Loucy (cell line): Measurements from ENCODE around the gene TRAF6.

ENCODE experiments used
- H2AFZ ChIP-seq: fragments of 200-600 bp; sonication (generic); 2 replicates; pipeline ENCODE4 v1.6.0; 2016; ENCODE audit warnings: antibody characterized with exemption, mild to moderate bottlenecking, low read length, moderate library complexity
- H3F3A ChIP-seq: fragments of 200-600 bp; 2 replicates; pipeline ENCODE4 v1.6.0; 2016; ENCODE audit warnings: antibody characterized with exemption, low read depth, mild to moderate bottlenecking
- H3K27me3 ChIP-seq: fragments of 200-600 bp; sonication (generic); 2 replicates; pipeline ENCODE4 v1.6.1; 2014; ENCODE audit warnings: low read length, mild to moderate bottlenecking; ENCODE audit not compliant: insufficient read depth, poor library complexity, severe bottlenecking
- H3K36me3 ChIP-seq: fragments of 200-600 bp; sonication (generic); 2 replicates; pipeline ENCODE4 v1.6.1; 2016; ENCODE audit warnings: low read length; ENCODE audit not compliant: insufficient read depth
- H3K4me1 ChIP-seq: fragments of 200-600 bp; sonication (generic); 2 replicates; pipeline ENCODE4 v1.5.1; 2014; ENCODE audit warnings: low read length, mild to moderate bottlenecking; ENCODE audit not compliant: insufficient read depth, poor library complexity, severe bottlenecking
- H3K4me2 ChIP-seq: fragments of 200-600 bp; sonication (generic); 2 replicates; pipeline ENCODE4 v1.6.0; 2014; ENCODE audit warnings: antibody characterized with exemption, low read length, low read depth, mild to moderate bottlenecking; ENCODE audit not compliant: poor library complexity, severe bottlenecking
- H3K4me3 ChIP-seq: fragments of 200-600 bp; sonication (generic); 2 replicates; pipeline ENCODE4 v1.5.1; 2014; ENCODE audit warnings: low read length, mild to moderate bottlenecking, mixed read lengths; ENCODE audit not compliant: poor library complexity, severe bottlenecking
- H3K79me2 ChIP-seq: fragments of 200-600 bp; sonication (generic); 2 replicates; pipeline ENCODE4 v1.6.1; 2014; ENCODE audit warnings: low read length; ENCODE audit not compliant: insufficient read depth
- H3K9ac ChIP-seq: fragments of 200-600 bp; sonication (generic); 2 replicates; pipeline ENCODE4 v1.6.0; 2014; ENCODE audit warnings: mild to moderate bottlenecking, low read depth, low read length, moderate library complexity; ENCODE audit not compliant: poor library complexity, severe bottlenecking
- H3K9me2 ChIP-seq: fragments of 200-600 bp; sonication (generic); replicated peaks from 2 replicates; pipeline ENCODE4 v1.6.1; 2016; ENCODE audit warnings: low read depth, low read length, mixed read lengths
- H3K9me3 ChIP-seq: fragments of 200-600 bp; sonication (generic); 2 replicates; pipeline ENCODE4 v1.6.1; 2014; ENCODE audit warnings: mild to moderate bottlenecking, antibody characterized with exemption, low read length, low read depth; ENCODE audit not compliant: insufficient read depth
- H4K20me1 ChIP-seq: fragments of 200-600 bp; sonication (generic); 2 replicates; pipeline ENCODE4 v1.6.0; 2014; ENCODE audit warnings: antibody characterized with exemption, low read length, mild to moderate bottlenecking; ENCODE audit not compliant: insufficient read depth, poor library complexity, severe bottlenecking
- EZH2phosphoT487 ChIP-seq: fragments of 200-600 bp; IDR thresholded peaks from 2 replicates; pipeline ENCODE4 v1.6.1; 2018; ENCODE audit warnings: antibody characterized with exemption, mild to moderate bottlenecking, moderate library complexity, borderline replicate concordance
- TF ChIP-seq, protein P1 (sequence below): fragments of 200-600 bp; sonication (generic); conservative IDR thresholded peaks from 2 replicates; pipeline ENCODE4 v1.5.1; 2014; ENCODE audit warnings: mild to moderate bottlenecking, antibody characterized with exemption, low read length

The TRAF6 gene

DNA sequence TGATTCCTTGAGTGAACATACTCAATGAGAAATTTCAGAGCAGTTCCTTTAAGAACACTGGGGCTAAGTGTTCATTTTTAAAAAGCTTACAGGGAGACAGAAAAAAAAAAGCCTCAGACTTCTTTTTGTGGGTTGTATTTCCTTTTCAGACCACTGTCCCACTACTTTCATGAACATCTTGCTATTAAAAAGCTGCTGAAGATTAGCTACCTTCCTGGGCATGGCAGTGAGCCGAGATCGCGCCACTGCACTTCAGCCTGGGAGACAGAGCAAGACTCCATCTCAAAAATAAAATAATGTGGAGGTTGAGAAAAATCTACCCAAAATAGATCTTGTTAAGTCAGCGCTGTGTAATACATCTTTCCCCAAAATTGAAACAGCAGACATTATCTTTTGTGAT, 10.8 kb downstream of the TRAF6 start:
- H3K4me1 ChIP-seq, result peaks cover 55% of the 10 kb centered on the region
- peaks cover 13% of the 10 kb centered on the region for H4K20me1 ChIP-seq
- H3K36me3 ChIP-seq, result peaks cover 47% of the 10 kb centered on the region
- peaks cover 42% of the 10 kb centered on the region for H3K79me2 ChIP-seq
- TF ChIP-seq EZH2phosphoT487, result no peak
- TF ChIP-seq, protein P1, sequence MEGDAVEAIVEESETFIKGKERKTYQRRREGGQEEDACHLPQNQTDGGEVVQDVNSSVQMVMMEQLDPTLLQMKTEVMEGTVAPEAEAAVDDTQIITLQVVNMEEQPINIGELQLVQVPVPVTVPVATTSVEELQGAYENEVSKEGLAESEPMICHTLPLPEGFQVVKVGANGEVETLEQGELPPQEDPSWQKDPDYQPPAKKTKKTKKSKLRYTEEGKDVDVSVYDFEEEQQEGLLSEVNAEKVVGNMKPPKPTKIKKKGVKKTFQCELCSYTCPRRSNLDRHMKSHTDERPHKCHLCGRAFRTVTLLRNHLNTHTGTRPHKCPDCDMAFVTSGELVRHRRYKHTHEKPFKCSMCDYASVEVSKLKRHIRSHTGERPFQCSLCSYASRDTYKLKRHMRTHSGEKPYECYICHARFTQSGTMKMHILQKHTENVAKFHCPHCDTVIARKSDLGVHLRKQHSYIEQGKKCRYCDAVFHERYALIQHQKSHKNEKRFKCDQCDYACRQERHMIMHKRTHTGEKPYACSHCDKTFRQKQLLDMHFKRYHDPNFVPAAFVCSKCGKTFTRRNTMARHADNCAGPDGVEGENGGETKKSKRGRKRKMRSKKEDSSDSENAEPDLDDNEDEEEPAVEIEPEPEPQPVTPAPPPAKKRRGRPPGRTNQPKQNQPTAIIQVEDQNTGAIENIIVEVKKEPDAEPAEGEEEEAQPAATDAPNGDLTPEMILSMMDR, result no peak
- peak overlapping the region; percentile 51 for H3K9ac ChIP-seq
- H3K9me2 ChIP-seq, result no peaks in the 10 kb centered on the region
- H3K4me2 ChIP-seq, result peak overlapping the region; percentile 75
- H3K9me3 ChIP-seq, result no peaks in the 10 kb centered on the region
- H2AFZ ChIP-seq, result no peak overlapping the region
- H3K4me3 ChIP-seq, result peak overlapping the region; percentile 58
- peaks cover 13% of the 10 kb centered on the region; the same call in 1 of the 2 replicates for H3F3A ChIP-seq
- no peaks in the 10 kb centered on the region for H3K27me3 ChIP-seq

DNA sequence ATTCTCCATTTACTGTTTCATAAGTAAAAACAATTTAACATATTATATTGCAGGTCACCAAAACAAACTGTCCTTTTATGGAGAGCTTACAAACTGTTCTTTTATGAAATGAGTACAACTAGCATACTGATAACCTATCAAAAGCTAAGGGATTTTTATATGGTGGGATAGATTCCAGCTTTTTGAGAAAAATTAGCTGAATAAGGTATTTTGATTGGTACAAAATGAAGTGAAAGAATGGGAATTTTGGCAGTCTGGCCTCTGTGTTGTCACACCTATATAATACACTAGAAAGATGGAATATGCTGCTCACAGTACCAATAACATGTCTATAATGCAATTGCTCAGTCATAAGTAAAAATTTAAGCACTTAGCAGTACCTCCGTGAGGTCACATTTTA, 11.4 kb downstream of the TRAF6 start:
- H3K9me3 ChIP-seq, result no peaks in the 10 kb centered on the region
- peak overlapping the region; percentile 58 for H3K4me3 ChIP-seq
- peaks cover 17% of the 10 kb centered on the region for H3F3A ChIP-seq
- H4K20me1 ChIP-seq, result peaks cover 13% of the 10 kb centered on the region
- no peaks in the 10 kb centered on the region for H3K9me2 ChIP-seq
- H3K4me2 ChIP-seq, result peak overlapping the region; percentile 75
- peaks cover 50% of the 10 kb centered on the region for H3K4me1 ChIP-seq
- no peak for TF ChIP-seq EZH2phosphoT487
- TF ChIP-seq, protein P1, result no peak
- H3K79me2 ChIP-seq, result peaks cover 36% of the 10 kb centered on the region
- H2AFZ ChIP-seq, result no peak overlapping the region
- peak overlapping the region; percentile 51 for H3K9ac ChIP-seq
- H3K27me3 ChIP-seq, result no peaks in the 10 kb centered on the region
- peaks cover 50% of the 10 kb centered on the region for H3K36me3 ChIP-seq

- Histone ChIP-seq H3K27me3 (no peaks in the 10 kb centered on the region), H3K4me2 (no peak overlapping the region), H3K9me2 (no peaks in the 10 kb centered on the region), H3K36me3 (peaks cover 78% of the 10 kb centered on the region), H4K20me1 (peaks cover 1% of the 10 kb centered on the region), H3K4me3 (no peak overlapping the region), H3K9ac (no peak overlapping the region), H3F3A (peaks cover 16% of the 10 kb centered on the region), H3K79me2 (peaks cover 19% of the 10 kb centered on the region), H3K4me1 (peaks cover 17% of the 10 kb centered on the region), H3K9me3 (no peaks in the 10 kb centered on the region), H2AFZ (no peak overlapping the region)
- no peak for TF ChIP-seq EZH2phosphoT487
- TF ChIP-seq, protein P1, result no peak
Measured at GRCh38 chr11:36493332-36493731, 16.7 kb downstream of the TRAF6 start.
